Activated T-helper 1 cell treated with anti-CD3 and anti-CD28 coated beads, Interleukin-2, amount 50 U/mL, for 16 hours (primary cell): ENCODE results near the gene PYDC1.
"Not testable (repeated sequence)": the region's sequence is repeated elsewhere in the genome, so short reads cannot be mapped to it uniquely, and the experiment has no call there.

ENCODE experiments used
- DNase-seq, 2 donors: peaks; one replicate each; pipeline ENCODE4 v3.0.0-alpha.2; 2020; ENCODE audit warnings: low read depth in 1 of 2, low spot score in 1 of 2

The PYDC1 gene

GRCh38 chr16:31223044-31223443, 6.1 kb upstream of the PYDC1 start:
- no peak for DNase-seq

- no peak for DNase-seq
Observed at GRCh38 chr16:31221357-31222160, 4.6 kb upstream of the PYDC1 start.

- DNase-seq, result no peak
Observed at GRCh38 chr16:31219154-31219741, 2.3 kb upstream of the PYDC1 start.

DNA sequence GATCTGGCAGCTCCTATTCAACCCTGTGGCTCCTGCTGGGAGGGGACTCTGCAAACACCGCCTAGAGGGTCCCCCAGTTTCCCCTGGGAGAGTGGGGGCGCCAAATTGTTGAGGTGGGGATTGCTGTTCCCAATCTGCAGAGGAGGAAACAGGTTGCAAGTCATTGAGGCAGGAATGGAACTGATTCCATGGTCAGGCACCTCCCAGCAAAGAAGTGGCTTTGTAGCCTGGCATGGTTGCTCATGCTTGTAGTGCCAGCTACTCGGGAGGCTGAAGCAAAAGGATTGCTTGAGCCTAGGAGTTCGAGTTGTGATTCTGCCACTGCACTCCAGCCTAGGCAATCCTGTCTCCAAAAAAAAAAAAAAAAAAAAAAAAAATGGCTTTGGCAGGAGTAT, 198 bp upstream of the PYDC1 start:
- no peak for DNase-seq

- no peak for DNase-seq
Observed at GRCh38 chr16:31215287-31216162, 1.4 kb downstream of the PYDC1 start.

DNA sequence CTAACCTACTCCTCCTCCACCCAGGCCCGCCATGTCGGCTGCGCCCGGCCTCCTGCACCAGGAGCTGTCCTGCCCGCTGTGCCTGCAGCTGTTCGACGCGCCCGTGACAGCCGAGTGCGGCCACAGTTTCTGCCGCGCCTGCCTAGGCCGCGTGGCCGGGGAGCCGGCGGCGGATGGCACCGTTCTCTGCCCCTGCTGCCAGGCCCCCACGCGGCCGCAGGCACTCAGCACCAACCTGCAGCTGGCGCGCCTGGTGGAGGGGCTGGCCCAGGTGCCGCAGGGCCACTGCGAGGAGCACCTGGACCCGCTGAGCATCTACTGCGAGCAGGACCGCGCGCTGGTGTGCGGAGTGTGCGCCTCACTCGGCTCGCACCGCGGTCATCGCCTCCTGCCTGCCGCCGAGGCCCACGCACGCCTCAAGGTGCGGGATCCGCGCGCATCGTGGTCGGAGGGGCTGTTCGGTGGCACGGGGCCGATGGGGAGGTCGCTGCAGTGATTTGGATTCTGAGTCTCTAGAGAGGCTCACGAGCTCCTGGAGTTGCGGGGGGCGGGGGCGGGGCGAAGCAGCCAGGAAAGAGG, 2.1 kb downstream of the PYDC1 start:
- DNase-seq, result no peak

DNA sequence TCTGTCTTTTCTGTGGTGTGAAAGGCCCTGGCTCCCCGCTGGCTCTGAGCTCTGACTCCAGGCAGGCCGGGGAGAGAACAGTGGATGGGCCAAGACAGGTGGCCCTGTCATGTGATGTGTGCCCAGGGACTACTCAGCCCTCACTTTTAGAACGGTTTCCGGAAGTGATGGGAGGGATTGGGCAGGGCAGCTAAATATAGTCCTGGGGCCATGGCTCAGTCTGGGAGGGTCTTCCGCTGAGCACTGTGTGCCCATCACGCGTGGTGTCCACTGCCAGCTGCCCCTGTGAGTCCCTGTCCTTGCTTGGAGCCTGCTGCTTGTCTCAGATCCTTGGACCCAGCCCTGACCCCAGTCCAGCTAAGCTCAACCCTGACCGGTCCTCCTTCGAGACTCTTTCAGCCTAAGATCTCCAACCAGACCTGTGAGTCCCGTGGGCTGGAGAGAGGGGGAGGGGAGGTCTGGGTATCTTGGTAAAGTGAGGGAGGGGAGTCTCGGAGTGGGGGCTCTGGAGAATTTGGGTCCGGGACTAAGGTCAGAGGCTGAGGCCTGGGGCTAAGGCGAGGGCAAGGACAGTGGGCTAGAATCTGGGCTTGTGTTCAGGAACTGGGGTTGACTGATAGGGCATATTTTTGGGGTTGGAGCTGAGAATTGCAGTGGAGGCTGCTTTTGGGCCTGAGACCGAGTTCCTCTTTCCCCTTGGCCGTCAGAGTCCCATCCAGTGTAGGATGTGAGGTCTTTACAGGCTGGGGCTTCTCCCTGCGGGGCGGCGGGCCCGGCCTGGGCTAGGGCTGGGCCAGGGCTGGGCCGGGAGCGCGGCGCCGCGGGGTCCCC, 2.8 kb downstream of the PYDC1 start, which contains the start of gene TRIM72:
TRIM72 (plus strand) TSS at position 243 of the 831 bp plus-strand sequence. CDS start 620 bp downstream, outside the sequence.
- no peak for DNase-seq

- no peak for DNase-seq
Observed at GRCh38 chr16:31213342-31213741, 3.6 kb downstream of the PYDC1 start.

GRCh38 chr16:31206776-31207175, 10.2 kb downstream of the PYDC1 start:
- DNase-seq, result no peak

GRCh38 chr16:31204871-31205666, 11.9 kb downstream of the PYDC1 start:
- DNase-seq, result no peak

DNA sequence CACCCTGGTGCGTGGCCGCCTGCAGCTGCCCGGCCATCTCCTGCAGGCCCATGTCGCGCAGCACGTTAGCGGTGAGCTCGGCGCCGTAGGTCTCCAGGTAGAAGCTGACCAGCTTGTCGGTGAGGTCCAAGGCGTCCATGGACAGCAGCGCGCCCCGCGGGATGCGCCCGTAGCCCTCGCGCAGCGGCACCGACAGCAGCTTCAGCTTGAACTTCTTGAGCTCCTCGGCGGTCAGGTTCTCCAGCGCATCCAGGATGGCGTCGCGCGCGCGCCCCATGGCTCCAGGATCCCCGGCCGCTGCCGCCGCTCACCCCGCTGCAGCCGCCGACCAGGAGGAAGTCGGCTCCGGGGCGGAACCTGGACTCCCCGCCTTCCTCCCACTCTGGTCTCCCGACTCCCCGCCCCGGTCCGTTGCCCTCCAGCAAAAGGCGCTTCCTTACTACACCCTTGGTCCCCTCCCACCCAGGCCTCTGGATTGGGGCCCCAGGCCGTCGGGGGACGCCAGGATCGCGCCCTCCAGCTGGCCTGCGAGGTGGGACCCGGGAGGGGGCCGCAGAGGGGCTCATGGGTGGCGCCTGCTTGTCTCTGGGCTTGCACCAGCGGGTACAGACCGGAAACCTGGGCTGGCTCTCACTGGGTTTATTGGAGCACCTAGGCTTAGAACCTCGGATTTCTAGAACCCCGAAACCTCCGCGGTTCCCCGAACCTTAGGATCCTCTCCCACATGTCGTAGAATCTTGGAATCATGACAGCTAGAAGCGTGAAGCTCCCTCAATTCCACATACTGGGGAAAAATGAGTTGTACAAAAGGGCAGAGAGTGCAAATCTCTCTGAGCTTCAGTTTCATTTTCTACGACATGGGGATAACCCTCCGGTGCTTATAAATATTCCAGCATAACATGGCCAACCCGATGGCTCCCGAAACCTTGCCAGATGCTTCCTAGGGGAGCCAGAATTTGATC, 14.2 kb downstream of the PYDC1 start, which contains the start of gene PYCARD:
PYCARD (minus strand) TSS at position 347 of the 962 bp plus-strand sequence; CDS start at position 277, 70 bp downstream.
- DNase-seq, result no peak

DNA sequence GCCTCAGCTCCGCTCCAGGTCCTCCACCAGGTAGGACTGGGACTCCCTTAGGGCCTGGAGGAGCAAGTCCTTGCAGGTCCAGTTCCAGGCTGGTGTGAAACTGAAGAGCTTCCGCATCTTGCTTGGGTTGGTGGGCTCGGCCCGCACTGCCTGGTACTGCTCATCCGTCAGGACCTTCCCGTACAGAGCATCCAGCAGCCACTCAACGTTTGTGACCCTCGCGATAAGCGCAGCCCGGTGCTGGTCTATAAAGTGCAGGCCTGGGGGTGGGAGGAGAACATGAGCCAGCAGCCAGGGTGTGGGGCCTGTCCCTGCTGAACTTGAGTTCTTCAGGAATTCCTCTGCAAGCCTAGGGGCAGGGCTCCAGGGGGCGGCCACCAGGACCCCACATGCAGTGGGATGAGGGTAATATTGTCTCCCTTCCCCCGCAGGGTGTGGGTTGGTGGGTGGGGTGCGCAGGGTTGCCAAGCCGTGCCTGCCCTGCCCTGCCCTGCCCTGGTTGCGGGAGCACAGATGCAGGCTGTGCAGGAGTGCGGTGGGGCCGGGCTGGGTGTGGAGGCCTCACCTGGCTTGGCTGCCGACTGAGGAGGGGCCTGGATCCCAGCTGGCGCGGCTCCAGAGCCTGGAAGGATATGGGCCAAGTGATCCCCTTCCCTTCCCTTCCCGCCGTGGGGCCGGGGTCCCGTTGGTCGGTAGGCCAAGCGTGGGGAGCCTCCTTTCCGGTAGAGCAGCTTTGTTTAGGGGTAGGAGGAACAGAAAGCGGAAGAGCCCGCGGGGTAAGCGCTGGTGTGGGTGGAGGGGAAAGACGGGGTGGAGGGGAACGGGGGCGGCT, 15.1 kb downstream of the PYDC1 start:
- no peak for DNase-seq

DNA sequence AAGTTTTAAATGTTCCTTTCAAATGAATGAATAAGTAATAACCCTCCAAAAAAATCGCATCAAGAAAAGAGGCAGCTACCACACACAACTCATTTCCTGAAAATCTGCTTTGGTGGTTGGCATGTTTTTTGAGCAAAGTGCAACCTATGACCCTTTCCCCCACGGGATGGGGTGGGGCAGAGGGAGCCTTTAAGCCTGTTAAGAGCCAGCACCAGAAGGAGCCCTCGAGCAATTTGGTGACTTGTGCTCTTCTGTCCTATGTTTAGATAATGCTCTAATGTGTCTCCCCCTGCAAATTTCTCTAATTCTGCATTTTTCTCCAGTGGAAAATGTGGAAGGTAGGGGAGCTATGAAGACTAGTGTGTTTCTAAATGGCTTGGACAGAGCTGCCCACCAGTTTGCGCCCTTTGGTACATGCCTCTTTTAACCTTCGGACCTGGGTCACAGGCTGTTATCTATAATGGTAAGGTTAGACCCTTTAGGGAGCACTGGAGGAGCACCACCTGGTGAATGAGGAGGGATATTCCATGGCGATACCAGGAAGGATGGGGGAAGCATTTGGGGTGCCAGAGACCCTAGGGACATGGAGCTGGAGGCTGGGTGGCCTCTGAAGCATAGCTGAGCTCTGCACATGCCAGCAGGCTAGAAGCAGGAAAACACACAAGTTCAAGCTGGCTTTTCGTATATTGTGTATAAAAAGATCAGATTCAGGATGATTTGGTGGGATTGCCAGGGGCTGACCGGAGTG, 15.9 kb downstream of the PYDC1 start:
- no peak for DNase-seq

DNA sequence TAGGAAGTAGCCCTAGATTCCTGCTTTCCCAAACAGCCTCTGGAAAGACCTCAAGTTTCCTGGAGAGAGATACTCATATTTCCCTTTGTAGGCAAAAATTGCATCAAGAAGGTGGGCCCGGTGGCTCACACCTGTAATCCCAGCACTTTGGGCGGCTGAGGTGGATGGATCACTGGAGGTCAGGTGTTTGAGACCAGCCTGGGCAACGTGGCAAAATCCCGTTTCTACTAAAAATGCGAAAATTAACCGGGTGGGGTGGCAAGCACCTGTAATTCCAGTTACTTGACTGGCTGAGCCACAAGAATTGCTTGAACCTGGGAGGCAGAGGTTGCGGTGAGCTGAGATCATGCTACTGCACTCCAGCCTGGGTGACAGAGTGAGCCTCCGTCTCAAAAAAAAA, 16.8 kb downstream of the PYDC1 start:
- not testable (repeated sequence) for DNase-seq

DNA sequence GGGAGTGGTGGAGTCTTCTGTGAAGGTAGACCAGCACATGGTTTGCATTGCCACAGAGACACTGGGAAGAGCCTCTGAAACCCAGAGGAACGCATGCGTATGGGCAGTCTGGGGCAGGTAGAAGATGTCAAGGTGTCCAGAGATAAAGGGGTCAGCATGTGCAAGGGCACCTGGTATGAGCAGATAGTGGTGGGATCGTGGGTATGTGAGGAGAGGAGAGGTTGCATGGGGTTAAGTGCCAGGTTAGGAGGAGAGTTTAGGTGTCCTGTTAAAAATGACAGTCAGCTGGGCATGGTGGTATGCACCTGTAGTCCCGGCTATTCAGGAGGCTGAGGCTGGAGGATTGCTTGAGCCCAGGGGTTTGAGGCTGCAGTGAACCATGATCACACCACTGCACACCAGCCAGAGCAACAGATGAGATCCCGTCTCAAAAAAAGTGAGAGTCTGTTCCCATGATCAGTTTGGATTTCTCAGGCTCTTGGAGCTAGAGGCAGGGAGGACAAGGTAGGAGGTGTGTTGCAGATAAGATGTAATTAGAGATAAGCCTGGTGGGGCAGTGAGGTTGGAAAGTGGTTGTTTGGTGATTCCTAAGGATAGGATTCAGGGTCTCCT, 17.4 kb downstream of the PYDC1 start:
- DNase-seq, result no peak

DNA sequence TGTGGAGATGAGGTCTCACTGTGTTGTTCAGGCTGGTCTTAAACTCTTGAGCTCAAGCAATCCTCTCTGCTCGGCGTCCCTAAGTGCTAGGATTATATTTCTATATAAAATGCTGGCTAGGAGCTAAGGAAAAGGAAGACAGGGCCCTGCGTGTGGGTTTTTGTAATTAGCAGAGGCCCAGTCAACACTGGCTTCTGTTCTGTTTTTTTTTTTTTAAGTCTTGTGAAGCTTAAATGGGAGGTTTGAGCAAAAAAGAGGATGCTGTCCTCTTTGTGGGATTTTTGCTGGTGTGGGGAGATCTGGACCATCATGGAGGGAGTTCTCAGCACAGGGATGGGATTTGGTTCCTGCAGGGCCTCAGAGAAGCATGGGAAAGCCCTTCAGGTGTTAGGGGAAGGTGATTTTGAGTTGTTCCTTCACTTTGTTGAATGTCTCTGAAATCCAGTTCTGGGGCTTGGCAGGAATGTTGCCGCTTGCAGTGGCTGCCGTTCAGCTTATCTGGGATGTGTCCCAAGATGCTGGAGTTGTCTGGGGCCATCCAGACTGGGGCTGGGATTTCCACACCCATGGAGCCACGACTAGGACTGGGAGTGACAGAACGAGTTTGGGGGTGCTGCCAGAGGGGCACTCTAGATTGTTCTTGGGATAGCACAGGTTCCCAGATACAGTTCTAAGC, 18.6 kb downstream of the PYDC1 start:
- DNase-seq, result no peak
